Activated T-cell treated with anti-CD3 and anti-CD28 coated beads for 48 hours (primary cell): ENCODE measurements around the gene ZNF283.

Experiments
- DNase-seq: peaks from one replicate; pipeline ENCODE4 v3.0.0-alpha.2; 2020; ENCODE audit warnings: low read depth

ZNF283 gene

DNA sequence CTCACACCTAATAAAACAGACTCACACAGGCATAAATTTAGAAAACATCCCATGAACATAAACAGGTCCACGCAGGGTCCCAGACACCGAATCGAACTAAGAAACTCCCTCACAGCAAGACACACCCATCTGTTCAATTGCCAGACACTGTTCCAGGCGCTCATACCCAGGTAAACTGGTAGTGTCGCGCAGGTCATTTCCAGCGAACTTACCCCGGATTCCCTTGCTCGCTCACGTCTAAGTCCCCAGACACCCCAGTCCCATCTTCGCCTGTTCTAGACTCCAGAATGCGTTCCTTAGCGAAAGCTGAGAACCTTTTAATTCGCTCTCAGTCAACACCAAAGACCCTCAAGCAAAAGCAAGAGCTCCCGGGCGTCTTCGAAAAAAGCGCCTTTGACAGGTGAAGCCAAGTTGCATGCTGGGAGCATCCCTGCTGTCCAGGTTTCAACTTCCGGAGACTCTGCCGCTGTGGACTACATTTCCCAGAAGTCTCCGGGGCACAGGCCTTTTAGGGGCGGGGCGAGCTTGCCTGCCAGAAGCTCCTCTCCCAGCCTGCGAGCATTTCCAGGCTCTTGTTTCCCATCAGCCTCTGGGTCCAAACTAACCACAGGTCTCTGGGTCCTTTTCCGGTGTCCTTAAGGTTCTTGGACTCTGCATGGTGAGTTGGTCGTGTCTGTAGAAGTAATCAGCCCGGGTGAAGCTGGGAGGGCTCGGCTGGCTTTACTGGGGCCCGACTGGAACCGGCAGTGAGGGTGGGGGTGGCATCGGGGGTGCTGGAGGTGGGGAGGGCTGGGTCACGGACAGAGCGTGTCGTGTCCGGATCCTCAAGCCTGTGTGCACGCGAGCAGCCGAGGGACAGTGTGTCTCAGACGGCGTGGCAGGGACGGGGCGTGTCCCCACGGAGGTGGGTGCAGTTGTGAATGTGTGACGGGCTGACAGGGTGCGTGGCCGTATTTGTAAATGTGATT lies at the start of gene ZNF283:
Gene ZNF283, plus strand, starts transcription at position 535 of the 968 bp plus-strand sequence. CDS start 6,184 bp downstream, outside the sequence.
- DNase-seq = peak; percentile 79

DNA sequence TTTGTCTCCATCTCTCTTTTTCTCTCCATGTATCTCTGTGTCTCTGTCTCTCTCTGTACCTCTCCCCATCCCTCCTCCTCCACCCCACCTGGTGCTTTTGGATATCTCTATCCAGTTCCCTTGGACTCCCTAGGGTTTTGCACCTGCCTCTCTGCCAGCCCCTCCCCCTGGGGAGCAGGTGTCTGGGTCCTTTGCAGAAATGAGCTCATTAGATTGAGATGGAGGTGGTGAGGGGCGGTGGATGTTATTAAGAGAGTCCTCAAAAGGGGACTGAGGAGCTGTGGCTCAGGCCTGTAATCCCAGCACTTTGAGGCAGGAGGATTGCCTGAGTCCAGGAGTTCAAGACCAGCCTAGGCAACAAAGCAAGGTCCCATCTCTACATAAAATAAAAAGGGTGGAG lies 48.5 kb upstream of the ZNF283 start:
- no peak for DNase-seq

- no peak for DNase-seq
Measured at GRCh38 chr19:43779147-43779819, 47.8 kb upstream of the ZNF283 start.

DNA sequence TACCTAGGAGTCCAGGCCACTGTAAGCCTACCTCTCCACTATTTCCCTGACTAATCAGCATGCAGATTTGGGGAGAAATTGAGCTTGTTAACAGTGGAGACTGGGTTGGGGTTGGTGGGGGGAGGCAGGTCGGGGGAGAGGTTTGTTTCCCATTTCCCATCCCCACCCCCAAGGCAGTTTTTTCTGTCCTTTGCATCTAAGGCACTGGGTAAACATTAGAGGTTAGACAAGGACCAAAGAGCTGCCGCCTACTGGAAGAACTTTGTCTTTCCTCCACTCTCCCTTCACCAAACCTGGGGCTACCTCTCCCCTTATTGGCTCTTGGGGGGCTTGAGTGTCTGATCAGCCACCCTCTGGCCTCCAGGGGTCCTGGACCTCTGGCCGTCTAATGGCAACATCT lies 47.3 kb upstream of the ZNF283 start:
- no peak for DNase-seq

GRCh38 chr19:43780706-43781525 lies 46.2 kb upstream of the ZNF283 start, which contains the start of gene KCNN4:
Gene KCNN4 (minus strand): TSS chr19:43780973. CDS start chr19:43780861, 112 bp downstream.
- peak; percentile 74 for DNase-seq

DNA sequence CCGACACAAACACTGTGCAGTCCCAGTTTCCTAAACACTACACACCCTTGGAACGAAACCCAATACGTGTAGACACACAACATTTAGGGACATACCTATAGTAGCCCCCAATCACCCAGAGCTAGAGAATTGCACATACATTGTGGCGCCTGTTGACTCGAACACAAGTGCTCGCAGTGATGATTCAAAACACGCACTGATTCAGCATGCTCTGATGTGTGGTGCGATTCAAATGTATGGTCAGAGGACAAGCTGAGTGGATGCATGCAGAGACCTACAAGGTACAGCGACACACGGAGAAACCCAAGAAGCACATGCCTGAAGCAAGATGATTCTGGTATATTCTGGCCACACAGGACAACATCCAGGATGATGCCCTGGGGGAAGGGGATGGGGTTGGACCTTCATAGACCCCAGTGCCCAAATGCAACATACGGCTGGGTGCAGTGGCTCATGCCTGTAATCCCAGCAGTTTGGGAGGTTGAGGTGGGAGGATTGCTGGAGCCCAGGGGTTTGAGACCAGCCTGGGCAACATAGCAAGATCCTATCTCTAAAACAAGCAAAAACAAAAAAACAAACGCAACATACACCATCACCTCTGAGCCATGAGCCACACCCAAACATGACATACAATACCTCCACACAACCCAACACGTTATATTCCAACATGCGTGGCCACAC lies 45.4 kb upstream of the ZNF283 start:
- no peak for DNase-seq

GRCh38 chr19:43782311-43782660 lies 44.8 kb upstream of the ZNF283 start:
- no peak for DNase-seq

GRCh38 chr19:43782689-43783231 lies 44.4 kb upstream of the ZNF283 start:
- DNase-seq = no peak

GRCh38 chr19:43783636-43784035 lies 43.5 kb upstream of the ZNF283 start:
- no peak for DNase-seq

DNA sequence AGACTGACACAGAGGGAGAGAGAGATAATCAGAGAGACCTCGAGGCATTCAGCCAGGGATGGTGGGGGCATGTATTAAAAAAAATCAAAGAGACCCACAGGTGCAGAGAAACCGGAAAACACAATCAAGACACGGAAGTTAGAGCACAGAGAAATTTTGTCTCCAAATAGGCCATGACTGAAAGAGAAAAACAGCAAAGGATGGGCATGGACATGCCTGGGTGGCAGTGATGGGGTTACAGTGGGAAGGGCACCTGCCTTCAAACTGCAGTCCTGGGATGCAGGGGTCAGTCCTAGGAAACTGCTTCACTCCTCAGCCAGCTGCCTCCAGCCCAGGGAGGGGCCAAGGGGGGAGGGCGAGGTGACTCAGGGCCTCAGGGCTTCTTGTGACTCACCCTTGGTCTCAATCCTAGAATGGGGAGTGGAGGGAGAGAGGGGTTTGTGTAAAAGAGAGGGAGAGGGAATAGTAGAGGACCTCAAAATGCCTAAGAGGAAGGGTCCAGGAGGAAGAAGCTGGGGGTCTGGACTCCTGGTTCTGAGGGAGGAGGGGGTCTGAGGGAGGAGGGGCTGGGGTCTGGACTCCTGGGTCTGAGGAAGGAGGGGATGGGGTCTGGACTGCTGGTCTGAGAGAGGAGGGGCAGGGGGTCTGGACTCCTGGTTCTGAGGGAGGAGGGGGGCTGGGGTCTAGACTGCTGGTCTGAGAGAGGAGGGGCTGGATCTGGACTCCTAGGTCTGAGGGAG lies 42.7 kb upstream of the ZNF283 start:
- DNase-seq = peak; percentile 65

GRCh38 chr19:43784981-43785808 lies 41.9 kb upstream of the ZNF283 start:
- DNase-seq = no peak

DNA sequence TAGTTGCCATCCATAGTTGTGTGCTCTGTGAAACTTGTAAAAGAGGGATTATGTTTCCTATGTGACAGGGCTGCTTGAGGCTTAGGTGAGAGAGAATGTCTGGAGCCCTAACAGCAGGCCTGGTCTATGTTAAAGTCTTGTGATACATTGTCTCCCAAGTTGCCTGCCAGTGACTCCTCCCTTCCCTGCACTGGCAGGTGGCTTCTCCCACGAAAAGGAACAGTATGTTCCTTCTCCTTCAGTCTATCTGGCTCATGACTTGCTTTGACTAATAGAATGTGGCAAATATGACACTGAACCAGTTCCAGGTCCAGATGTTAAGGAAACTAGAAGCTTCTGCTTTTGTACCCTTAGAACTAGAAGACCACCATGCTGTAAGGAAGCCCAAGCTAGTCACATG lies 40.5 kb upstream of the ZNF283 start:
- DNase-seq = no peak

GRCh38 chr19:43789029-43789428 lies 38.1 kb upstream of the ZNF283 start:
- no peak for DNase-seq

DNA sequence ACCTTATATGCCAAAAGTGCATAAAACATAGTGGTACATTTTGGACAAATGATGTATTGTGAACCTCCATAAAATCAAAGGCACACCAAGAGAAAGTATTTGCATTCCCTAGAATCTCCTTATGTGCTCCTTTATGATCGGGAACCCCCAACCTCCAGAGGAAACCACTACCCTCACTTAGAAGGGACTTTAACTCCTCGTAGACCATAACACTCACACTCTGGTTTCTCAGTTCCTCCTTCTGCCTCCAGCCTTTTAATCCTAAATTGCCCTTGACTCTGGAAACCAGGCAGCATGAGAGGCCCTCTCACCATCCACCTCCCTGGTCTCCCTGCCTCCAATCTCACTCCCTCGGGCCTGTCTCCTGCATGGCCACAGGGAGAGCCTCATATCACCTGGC lies 36.5 kb upstream of the ZNF283 start:
- DNase-seq = no peak

GRCh38 chr19:43797118-43797517 lies 30.0 kb upstream of the ZNF283 start:
- DNase-seq = no peak

GRCh38 chr19:43797556-43797955 lies 29.6 kb upstream of the ZNF283 start:
- no peak for DNase-seq

DNA sequence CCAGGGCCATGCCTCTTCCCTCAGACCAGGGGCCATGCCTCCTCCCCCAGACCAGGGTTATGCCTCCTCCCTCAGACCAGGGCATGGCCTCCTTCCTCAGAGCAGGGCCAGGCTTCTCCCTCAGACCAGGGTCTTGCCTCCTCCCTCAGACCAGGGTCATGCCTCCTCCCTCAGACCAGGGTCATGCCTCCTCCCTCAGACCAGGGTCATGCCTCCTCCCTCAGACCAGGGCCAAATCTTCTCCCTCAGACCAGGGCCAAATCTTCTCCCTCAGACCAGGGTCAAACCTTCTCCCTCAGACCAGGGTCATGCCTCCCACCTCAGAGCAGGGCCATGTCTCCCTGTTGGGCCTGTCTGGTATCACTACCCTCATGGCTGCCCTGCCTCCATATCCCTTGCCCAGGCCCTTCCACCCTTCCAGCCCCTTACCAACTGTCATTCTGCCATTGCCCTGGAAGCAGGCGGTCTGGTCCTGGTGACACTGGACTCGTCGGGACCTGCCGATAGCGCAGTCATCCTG lies 29.0 kb upstream of the ZNF283 start:
- no peak for DNase-seq

- peak; percentile 67 for DNase-seq
Measured at GRCh38 chr19:43798546-43799409, 28.3 kb upstream of the ZNF283 start.
